ENCODE data around the gene BBS2.

GRCh38 chr16:56510544-56510943 lies 9.3 kb downstream of the BBS2 start:
- TF ChIP-seq CTCF (IDR thresholded peaks at IDR 0.05; ENCODE audit: borderline replicate concordance, extremely low read depth, low read length, poor library complexity, severe bottlenecking): no peak
- no peak for TF ChIP-seq EZH2 (IDR thresholded peaks at IDR 0.05; ENCODE audit: borderline replicate concordance, low read depth, low read length, severe bottlenecking)

Data from DND-41 (cell line).